RWPE1 (cell line): ENCODE measurements around the gene LIMS2.

Experiments used
- CTCF ChIA-PET: fragments of 350-600 bp; sonication (Branson Sonifier 250); formaldehyde crosslinking; extraction: SDS; loops from one replicate; lab custom pipeline; 2021; lab: Yijun Ruan, JAX
- POLR2A ChIA-PET: fragments of 400-600 bp; formaldehyde crosslinking; extraction: SDS; loops from one replicate; lab custom pipeline; 2020; ENCODE audit warnings: antibody characterized with exemption; ENCODE audit not compliant: low non-redundant PET; lab: Yijun Ruan, JAX
- DNase-seq: peaks from one replicate; pipeline ENCODE4 v3.0.0; 2012; ENCODE audit warnings: low spot score
- H3K27ac ChIP-seq: fragments of 450-650 bp; 2 replicates; pipeline ENCODE4 v1.5.1; 2017
- TF ChIP-seq, protein P1 (sequence below): fragments of 450-650 bp; conservative IDR thresholded peaks from 2 replicates; pipeline ENCODE4 v1.5.1; 2017; ENCODE audit warnings: low read depth, mild to moderate bottlenecking

The LIMS2 gene

DNA sequence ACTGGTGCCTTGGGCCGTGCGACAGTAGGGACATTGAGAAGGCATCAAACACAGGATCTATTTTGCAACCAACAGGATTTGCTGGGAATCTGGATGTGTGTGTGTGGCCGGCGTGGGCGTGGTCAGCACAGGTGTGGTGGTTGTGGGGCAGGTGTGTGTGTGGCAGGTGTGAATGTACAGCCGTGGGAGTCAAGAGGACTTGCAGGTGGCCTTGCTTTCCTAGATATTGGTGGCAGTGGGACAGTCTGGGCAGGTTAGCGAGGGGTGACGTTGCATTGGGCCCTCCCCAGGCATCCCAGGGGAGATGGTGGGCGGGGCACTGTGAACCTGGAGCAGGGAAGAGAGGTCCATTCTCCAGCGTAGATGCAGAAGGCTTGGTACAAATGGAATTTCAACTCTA, 3.2 kb upstream of the LIMS2 start:
- ChIA-PET CTCF (no interaction called here), POLR2A (no interaction called here)
- DNase-seq: no peak
- TF ChIP-seq, protein P1, sequence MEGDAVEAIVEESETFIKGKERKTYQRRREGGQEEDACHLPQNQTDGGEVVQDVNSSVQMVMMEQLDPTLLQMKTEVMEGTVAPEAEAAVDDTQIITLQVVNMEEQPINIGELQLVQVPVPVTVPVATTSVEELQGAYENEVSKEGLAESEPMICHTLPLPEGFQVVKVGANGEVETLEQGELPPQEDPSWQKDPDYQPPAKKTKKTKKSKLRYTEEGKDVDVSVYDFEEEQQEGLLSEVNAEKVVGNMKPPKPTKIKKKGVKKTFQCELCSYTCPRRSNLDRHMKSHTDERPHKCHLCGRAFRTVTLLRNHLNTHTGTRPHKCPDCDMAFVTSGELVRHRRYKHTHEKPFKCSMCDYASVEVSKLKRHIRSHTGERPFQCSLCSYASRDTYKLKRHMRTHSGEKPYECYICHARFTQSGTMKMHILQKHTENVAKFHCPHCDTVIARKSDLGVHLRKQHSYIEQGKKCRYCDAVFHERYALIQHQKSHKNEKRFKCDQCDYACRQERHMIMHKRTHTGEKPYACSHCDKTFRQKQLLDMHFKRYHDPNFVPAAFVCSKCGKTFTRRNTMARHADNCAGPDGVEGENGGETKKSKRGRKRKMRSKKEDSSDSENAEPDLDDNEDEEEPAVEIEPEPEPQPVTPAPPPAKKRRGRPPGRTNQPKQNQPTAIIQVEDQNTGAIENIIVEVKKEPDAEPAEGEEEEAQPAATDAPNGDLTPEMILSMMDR: no peak
- no peak overlapping the region for H3K27ac ChIP-seq

DNA sequence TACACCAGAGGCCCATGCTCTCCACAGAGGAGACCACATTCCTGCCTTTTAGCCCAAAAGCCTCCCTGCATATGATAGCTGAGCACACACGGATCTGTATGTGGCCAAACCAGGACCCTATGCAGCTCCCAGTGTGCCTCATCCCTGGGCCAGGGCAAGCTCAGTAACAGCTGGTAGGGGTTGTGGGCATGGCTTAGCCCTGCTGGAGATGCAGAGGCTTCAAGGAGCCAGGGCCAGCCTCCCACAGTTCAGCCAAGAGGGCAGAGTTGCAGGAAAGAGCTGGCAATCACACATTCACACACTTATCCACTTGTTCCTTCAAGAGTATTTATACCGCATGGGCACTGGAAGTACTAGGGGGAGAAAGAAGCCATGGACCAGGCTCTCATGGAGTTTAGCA, 1.6 kb upstream of the LIMS2 start:
- no peak overlapping the region for H3K27ac ChIP-seq
- DNase-seq: no peak
- CTCF ChIA-PET: interaction anchor here (2.7 kb wide), 1 partner anchor 86 kb away, joined by 15 read pairs; no protein-coding TSS in a partner anchor
- TF ChIP-seq, protein P1: no peak
- POLR2A ChIA-PET: no interaction called here

DNA sequence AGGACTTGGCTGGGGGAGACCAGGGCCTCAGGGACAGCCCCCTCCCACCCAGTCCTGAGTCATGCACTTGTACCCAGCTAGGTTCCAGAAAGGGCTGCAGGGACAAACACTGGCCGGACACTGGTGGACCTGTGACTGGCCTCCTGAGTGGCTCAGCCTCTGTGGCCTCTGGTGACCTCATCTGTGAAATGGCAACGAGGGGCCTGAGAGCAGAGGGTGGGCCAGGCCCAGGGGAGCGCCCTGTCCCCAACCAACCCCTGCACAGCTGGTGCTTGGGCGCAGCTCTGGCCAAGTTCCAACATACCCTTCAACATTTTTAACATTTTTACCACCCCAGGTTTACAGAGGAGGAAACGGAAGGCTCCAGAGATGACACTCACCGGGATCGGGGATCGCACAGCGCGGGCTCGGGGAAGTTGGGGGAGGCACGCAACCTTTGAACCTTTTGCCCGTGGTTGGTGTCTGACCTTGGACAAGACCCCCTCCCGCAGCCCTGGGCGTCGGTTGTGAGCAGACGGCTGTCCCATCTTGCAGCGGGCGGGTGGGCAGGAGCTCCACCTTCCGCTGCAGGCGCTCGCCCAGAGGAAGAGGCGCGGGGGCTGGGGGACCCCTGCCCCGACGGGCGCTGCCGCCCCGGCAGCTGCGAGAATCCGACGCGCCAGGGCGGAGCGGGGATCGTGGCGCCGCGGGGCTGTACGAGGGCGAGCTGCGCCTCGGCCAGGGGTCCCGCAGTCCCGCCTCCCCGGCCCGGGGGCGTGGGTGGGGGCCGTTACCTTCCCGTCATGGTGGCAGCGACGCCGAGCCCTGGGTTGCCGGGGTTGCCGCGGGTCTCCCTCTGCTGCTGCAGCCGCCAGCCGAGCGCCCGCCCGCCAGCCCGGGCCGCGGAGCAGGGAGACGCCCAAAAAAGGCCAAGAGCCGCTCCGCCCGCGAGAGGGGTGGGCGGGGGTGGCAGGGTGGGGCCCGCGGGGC, 805 bp downstream of the LIMS2 start:
- TF ChIP-seq, protein P1: no peak
- peak; percentile 45 for DNase-seq
- CTCF ChIA-PET: interaction anchor here (0.5 to 2.7 kb wide), 7 partner anchors 25 to 166 kb away, joined by 3 to 15 read pairs (median 4); no protein-coding TSS in a partner anchor
- H3K27ac ChIP-seq: no peak overlapping the region
- POLR2A ChIA-PET: no interaction called here

DNA sequence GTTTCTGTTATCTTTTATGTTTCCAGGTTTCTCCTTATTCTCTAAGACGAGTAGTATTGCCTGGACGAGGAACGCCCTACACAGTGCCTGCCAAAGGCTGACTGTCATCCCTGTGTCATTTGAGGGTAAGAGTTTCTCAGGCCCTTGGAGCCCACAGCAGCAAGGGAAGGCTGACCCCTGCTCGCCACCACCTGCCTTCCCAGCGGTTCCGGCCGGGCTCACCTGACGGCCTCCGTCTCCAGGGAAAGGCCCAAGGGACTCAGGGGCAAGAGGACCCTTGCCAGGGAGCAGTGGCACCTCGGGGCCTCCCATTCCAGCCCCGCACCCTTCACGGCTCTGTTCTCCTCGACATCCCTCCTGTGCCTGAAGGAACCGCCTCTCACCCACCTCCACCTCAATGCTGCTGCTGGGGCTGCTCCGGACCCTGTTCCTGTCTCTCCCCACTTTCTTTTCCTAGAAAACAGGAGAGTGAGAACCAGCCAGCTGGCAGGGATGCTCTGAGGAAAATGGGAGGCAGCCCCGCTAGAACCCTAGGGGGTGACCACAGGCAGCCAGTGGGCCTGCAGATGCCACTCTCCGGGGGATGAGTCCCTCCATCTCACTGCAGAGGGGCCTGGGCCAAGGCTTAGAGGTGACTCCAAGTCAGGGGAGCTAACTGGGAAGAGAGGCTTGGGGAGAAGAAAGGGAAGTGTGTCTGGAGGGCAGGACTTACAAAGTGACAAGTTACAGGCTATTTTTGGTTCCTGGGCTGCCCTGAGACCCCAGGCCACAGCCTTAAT, 1.9 kb downstream of the LIMS2 start:
- ChIA-PET CTCF (interaction anchor here (0.5 to 1.1 kb wide), 3 partner anchors 24 to 155 kb away, joined by 3 to 5 read pairs (median 3); no protein-coding TSS in a partner anchor), POLR2A (no interaction called here)
- H3K27ac ChIP-seq: no peak overlapping the region
- no peak for DNase-seq
- TF ChIP-seq, protein P1: no peak

DNA sequence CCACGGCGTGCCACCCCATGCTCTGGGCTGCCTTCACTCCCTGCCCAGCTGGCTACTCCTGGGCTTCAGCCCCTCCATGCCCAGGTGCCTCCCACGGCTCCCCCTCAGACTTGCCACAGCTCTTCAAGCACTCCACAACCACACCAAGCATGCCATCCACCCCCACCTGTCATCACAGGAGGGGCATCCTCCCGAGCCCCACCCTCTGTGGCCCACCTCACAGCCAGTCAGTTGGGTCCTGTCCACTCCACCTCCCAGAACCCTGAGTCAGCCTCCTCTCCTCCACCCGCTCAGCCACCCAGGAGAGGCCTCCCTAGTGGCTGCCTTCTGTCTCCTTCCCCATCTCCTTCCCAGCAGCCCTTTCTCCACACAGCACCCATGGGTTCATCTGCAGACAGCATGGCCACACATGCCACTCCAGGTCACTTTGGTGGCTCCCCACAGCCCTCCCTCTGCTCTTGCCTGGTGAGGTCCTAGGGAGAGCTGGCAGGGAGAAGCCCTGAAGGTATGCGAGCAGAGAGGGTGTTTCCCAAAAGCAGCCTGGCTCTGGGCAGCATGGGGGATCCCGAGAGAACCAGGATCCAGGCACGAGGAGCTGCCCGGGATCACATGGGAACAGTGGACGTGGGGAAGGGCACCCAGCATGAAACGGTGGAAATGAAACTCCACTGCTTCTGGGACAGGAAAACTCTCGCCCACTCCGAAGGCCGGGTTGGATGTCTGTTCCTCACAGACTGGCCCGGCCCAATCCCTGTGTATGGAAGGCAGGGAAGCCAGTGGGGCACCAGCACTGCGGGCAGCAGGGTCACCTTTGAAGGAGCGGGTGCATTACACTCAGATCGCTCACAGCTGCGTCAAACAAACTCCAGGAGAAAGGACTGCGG, 2.7 kb downstream of the LIMS2 start:
- DNase-seq: no peak
- TF ChIP-seq, protein P1: no peak
- CTCF ChIA-PET: no interaction called here
- POLR2A ChIA-PET: no interaction called here
- no peak overlapping the region for H3K27ac ChIP-seq
